Muscle layer of duodenum (tissue), 2 donors: ENCODE measurements around the gene CCDC68.
"Not testable (repeated sequence)": the region's sequence is repeated elsewhere in the genome, so short reads cannot be mapped to it uniquely, and the experiment has no call there.

Source experiments
- H3K27ac ChIP-seq: one replicate; pipeline ENCODE4 v1.7.0; 2013; ENCODE audit warnings: mild to moderate bottlenecking, low read length
- H3K27me3 ChIP-seq: one replicate; pipeline ENCODE4 v1.7.0; 2013; ENCODE audit warnings: low read depth, mild to moderate bottlenecking, control low read depth, low read length
- H3K36me3 ChIP-seq, 2 donors: one replicate each; pipeline ENCODE4 v1.7.0; 2013; ENCODE audit warnings: low read length in 2 of 2, control low read depth in 1 of 2, mild to moderate bottlenecking in 1 of 2; ENCODE audit not compliant: insufficient read depth in 2 of 2, control insufficient read depth in 1 of 2
- H3K4me1 ChIP-seq, 2 donors: one replicate each; pipeline ENCODE4 v1.7.0; 2013; ENCODE audit warnings: low read length in 2 of 2, mild to moderate bottlenecking in 2 of 2, control low read depth in 1 of 2, moderate library complexity in 1 of 2; ENCODE audit not compliant: insufficient read depth in 2 of 2, control insufficient read depth in 1 of 2
- H3K4me3 ChIP-seq, 2 donors: one replicate each; pipeline ENCODE4 v1.7.0; 2013; ENCODE audit warnings: low read length in 2 of 2, low read depth in 1 of 2, mild to moderate bottlenecking in 1 of 2
- H3K9me3 ChIP-seq, 2 donors: one replicate each; pipeline ENCODE4 v1.7.0; 2013; ENCODE audit warnings: low read length in 2 of 2, control low read depth in 1 of 2, mild to moderate bottlenecking in 1 of 2; ENCODE audit not compliant: control insufficient read depth in 1 of 2
- donor health status: healthy.

Gene CCDC68

DNA sequence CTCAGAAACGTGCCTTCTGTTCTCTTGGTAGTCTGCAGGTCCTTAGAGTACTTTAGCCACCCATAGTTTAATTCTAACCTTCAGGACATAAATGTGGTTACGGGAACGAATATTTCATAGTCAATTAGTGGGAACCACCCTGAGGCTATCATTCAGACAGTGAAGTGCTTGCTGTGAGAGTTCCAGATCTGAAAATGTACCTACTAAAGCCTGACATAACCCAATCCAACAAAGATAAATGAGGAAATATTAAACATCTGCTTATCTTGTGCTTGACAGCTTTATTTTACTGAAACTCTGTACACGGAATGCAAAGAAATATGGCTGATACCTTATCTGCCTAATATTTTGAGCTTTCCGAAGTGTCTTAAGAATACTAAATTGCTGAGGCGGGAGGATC, 88.0 kb downstream of the CCDC68 start:
- Histone ChIP-seq H3K4me1 (no peaks in the 10 kb centered on the region), H3K27ac (no peak overlapping the region), H3K4me3 (no peak overlapping the region), H3K36me3 (no peaks in the 10 kb centered on the region), H3K9me3 (no peaks in the 10 kb centered on the region), H3K27me3 (no peaks in the 10 kb centered on the region)

- no peak overlapping the region for H3K4me3 ChIP-seq
- H3K4me1 ChIP-seq, result no peaks in the 10 kb centered on the region
- H3K36me3 ChIP-seq, result no peaks in the 10 kb centered on the region
- no peaks in the 10 kb centered on the region for H3K27me3 ChIP-seq
- H3K9me3 ChIP-seq, result no peaks in the 10 kb centered on the region
- H3K27ac ChIP-seq, result no peak overlapping the region
These were observed 92.1 kb downstream of the CCDC68 start for GRCh38 chr18:54867131-54867530.

GRCh38 chr18:54860941-54861340, 98.3 kb downstream of the CCDC68 start:
- no peak overlapping the region for H3K4me3 ChIP-seq
- H3K27ac ChIP-seq, result no peak overlapping the region
- no peaks in the 10 kb centered on the region for H3K36me3 ChIP-seq
- no peaks in the 10 kb centered on the region for H3K27me3 ChIP-seq
- H3K9me3 ChIP-seq, result no peaks in the 10 kb centered on the region
- H3K4me1 ChIP-seq, result no peaks in the 10 kb centered on the region

DNA sequence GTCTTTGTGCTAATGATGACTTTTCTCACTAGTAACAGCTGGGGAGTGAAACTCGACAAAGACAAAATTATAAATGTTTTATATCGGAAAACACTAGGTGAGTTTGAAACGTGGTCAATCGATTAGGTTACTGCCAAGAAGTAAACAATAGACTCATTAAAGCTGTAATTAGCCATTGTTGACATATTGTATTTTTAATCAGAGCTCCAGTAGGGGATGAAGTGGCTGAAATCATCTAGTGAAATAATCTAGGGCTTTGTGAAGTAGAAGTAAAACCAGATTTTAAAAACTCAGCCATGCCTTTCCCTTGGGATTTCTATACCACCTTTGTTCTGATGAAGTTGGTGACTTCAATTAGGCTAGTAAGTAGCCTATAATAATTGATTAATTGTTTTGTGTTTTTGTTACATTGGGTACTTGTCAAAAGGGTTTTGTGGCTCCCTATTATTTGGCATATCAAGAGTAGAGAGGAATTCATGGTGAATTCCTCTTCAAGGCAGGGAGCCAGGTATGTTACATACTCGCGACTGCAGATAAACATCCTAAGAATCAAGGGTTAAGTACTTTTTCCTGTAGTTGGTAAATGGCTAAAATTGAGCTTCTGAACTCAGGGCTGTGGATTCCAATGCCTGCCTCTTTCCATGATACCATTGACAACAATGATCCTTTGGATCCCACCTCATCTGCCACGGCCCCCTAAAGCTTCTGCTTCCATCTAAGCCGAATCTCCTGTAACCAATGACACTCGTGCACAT, 99.4 kb downstream of the CCDC68 start:
- H3K4me3 ChIP-seq, result no peak overlapping the region
- H3K36me3 ChIP-seq, result no peaks in the 10 kb centered on the region
- H3K9me3 ChIP-seq, result no peaks in the 10 kb centered on the region
- no peaks in the 10 kb centered on the region for H3K27me3 ChIP-seq
- no peaks in the 10 kb centered on the region for H3K4me1 ChIP-seq
- H3K27ac ChIP-seq, result no peak overlapping the region

- Histone ChIP-seq H3K9me3 (no peaks in the 10 kb centered on the region), H3K27ac (no peak overlapping the region), H3K4me1 (no peaks in the 10 kb centered on the region), H3K36me3 (no peaks in the 10 kb centered on the region), H3K4me3 (no peak overlapping the region), H3K27me3 (no peaks in the 10 kb centered on the region)
These were observed 101.8 kb downstream of the CCDC68 start for GRCh38 chr18:54857499-54857898.

DNA sequence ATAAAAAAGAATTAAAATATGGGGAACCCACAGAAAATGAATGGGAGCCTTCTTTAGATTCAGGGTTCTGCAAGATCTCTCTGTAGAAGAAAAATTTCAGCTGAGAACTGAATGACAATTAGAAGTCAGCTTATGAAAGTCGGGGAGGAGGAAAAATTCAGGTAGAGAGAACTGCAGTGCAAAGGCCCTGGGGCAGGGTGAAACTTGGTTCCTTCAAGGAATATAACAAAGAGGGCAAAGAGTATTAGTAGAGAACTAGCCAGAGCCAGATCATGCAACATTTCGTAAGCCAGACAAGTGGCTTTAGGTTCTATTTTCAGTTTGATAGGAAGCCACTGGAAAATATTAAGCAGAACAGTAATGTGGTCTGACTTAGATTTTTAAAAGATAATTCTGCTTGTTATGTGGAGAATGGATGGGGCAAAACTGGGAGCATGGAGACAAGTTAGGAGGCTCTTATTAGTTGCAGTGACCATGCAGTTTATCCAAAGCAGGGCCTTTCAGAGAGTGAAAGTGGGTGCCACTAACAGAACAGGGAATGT, 103.1 kb downstream of the CCDC68 start:
- Histone ChIP-seq H3K9me3 (no peaks in the 10 kb centered on the region), H3K4me3 (no peak overlapping the region), H3K36me3 (no peaks in the 10 kb centered on the region)

DNA sequence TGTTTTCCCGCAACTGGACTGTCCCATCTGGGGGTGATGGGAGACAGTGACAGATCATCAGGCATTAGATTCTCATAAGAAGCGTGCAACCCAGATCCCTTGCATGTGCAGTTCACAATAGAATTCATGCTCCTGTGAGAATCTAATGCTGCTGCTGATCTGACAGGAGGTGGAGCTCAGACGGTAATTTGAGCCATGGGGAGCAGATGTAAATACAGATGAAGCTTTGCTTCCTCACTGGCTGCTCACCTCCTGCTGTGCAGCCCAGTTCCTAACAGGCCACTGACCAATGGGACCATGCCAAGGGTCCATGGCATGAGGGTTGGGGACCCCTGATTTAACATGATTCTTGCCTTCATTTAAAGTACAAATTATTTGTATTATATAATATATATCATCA, 104.2 kb downstream of the CCDC68 start:
- not testable (repeated sequence) for H3K4me3 ChIP-seq, H3K36me3 ChIP-seq, H3K9me3 ChIP-seq, H3K27me3 ChIP-seq, H3K27ac ChIP-seq, H3K4me1 ChIP-seq

More for the DNA sequence above, 103.1 kb downstream of the CCDC68 start:
- no peak overlapping the region for H3K27ac ChIP-seq
- H3K4me1 ChIP-seq, result no peaks in the 10 kb centered on the region
- no peaks in the 10 kb centered on the region for H3K27me3 ChIP-seq

DNA sequence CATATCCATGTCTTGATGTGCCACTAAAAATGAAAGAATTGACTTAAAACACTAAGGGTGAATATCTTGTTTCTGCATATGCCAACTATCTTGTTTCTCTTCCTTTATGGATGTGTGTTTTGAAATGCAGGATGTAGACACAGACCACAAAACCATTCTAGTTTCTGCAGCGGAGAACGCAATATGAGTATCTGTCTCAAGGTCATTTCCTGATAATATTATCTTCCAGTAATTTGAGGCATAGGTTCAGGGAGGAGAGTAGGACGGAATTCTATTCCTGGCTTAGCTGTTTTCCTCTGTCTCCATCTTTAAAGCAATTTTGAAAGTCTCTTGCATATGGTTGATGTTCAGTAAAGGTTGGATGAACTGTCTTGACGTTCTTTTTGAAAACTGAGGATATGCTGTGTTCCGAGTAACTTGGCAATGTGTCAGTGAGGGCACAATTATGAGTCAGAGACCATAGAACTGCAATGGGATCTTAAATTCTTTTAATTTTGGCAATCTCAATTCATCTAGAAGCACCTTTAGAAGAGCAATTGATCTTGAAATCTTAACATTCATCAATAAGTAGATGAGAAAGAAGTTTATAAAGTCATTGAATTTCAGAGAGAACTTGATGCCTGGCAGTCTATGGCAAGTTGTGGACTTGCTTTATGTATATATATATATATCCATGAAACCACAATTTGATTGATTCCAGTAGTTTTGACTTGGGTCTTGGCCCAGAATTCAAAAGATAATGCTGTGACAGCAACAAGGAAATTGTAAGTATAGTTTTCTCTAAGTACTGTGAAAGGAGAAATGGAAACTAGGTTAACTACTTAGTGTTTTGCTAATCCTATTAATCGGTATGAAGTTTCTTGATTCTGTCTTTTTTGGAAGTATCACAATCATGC, 106.2 kb downstream of the CCDC68 start:
- H3K27ac ChIP-seq, result no peak overlapping the region
- no peaks in the 10 kb centered on the region for H3K9me3 ChIP-seq
- H3K4me1 ChIP-seq, result no peaks in the 10 kb centered on the region
- H3K36me3 ChIP-seq, result no peaks in the 10 kb centered on the region
- H3K4me3 ChIP-seq, result no peak overlapping the region
- H3K27me3 ChIP-seq, result no peaks in the 10 kb centered on the region
